Parathyroid adenoma (tissue), 2 donors: ENCODE data around the gene ACAT1.

ENCODE experiments used
- H2AFZ ChIP-seq: fragments of 300-600 bp; sonication (generic); one replicate; pipeline ENCODE4 v1.7.0; 2017; ENCODE audit warnings: antibody characterized with exemption, mild to moderate bottlenecking
- H3K27ac ChIP-seq: fragments of 300-600 bp; sonication (generic); one replicate; pipeline ENCODE4 v1.7.0; 2017
- H3K27me3 ChIP-seq: fragments of 300-600 bp; sonication (generic); one replicate; pipeline ENCODE4 v1.7.0; 2017; ENCODE audit warnings: low read length; ENCODE audit not compliant: control insufficient read depth, insufficient read depth
- H3K36me3 ChIP-seq: fragments of 300-600 bp; sonication (generic); one replicate; pipeline ENCODE4 v1.7.0; 2017; ENCODE audit warnings: low read length; ENCODE audit not compliant: control insufficient read depth, insufficient read depth
- H3K4me1 ChIP-seq: fragments of 300-600 bp; sonication (generic); one replicate; pipeline ENCODE4 v1.7.0; 2017; ENCODE audit warnings: control low read depth
- H3K4me2 ChIP-seq: fragments of 300-600 bp; sonication (generic); one replicate; pipeline ENCODE4 v1.7.0; 2017; ENCODE audit warnings: low read length
- H3K4me3 ChIP-seq: fragments of 300-600 bp; sonication (generic); one replicate; pipeline ENCODE4 v1.7.0; 2017; ENCODE audit warnings: low read depth, low read length
- H3K79me2 ChIP-seq: fragments of 300-600 bp; sonication (generic); one replicate; pipeline ENCODE4 v1.7.0; 2017; ENCODE audit warnings: control low read depth
- H3K9ac ChIP-seq: fragments of 300-600 bp; sonication (generic); one replicate; pipeline ENCODE4 v1.7.0; 2017; ENCODE audit warnings: mild to moderate bottlenecking
- H3K9me3 ChIP-seq: fragments of 300-600 bp; sonication (generic); one replicate; pipeline ENCODE4 v1.7.0; 2017; ENCODE audit warnings: low read length; ENCODE audit not compliant: control insufficient read depth
- TF ChIP-seq, protein P1 (sequence below): fragments of 300-600 bp; sonication (generic); IDR thresholded peaks from one replicate; pipeline ENCODE4 v1.7.0; 2017; ENCODE audit warnings: antibody characterized with exemption, mild to moderate bottlenecking
- donor health status: primary hyperparathyroidism.

ACAT1 gene

GRCh38 chr11:108137212-108137611, 15.8 kb downstream of the ACAT1 start:
- H2AFZ ChIP-seq = no peak overlapping the region
- no peaks in the 10 kb centered on the region for H3K27me3 ChIP-seq
- H3K36me3 ChIP-seq = no peaks in the 10 kb centered on the region
- H3K9me3 ChIP-seq = no peaks in the 10 kb centered on the region
- no peak overlapping the region for H3K9ac ChIP-seq
- H3K4me3 ChIP-seq = no peak overlapping the region
- H3K4me1 ChIP-seq = no peaks in the 10 kb centered on the region
- TF ChIP-seq, protein P1, sequence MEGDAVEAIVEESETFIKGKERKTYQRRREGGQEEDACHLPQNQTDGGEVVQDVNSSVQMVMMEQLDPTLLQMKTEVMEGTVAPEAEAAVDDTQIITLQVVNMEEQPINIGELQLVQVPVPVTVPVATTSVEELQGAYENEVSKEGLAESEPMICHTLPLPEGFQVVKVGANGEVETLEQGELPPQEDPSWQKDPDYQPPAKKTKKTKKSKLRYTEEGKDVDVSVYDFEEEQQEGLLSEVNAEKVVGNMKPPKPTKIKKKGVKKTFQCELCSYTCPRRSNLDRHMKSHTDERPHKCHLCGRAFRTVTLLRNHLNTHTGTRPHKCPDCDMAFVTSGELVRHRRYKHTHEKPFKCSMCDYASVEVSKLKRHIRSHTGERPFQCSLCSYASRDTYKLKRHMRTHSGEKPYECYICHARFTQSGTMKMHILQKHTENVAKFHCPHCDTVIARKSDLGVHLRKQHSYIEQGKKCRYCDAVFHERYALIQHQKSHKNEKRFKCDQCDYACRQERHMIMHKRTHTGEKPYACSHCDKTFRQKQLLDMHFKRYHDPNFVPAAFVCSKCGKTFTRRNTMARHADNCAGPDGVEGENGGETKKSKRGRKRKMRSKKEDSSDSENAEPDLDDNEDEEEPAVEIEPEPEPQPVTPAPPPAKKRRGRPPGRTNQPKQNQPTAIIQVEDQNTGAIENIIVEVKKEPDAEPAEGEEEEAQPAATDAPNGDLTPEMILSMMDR = no peak
- no peaks in the 10 kb centered on the region for H3K79me2 ChIP-seq
- H3K27ac ChIP-seq = no peak overlapping the region
- no peak overlapping the region for H3K4me2 ChIP-seq

GRCh38 chr11:108142304-108142703, 20.9 kb downstream of the ACAT1 start:
- no peak overlapping the region for H2AFZ ChIP-seq
- H3K4me2 ChIP-seq = no peak overlapping the region
- no peaks in the 10 kb centered on the region for H3K79me2 ChIP-seq
- TF ChIP-seq, protein P1 = no peak
- no peaks in the 10 kb centered on the region for H3K36me3 ChIP-seq
- H3K27me3 ChIP-seq = no peaks in the 10 kb centered on the region
- H3K4me3 ChIP-seq = no peak overlapping the region
- no peak overlapping the region for H3K9ac ChIP-seq
- H3K4me1 ChIP-seq = no peaks in the 10 kb centered on the region
- H3K27ac ChIP-seq = no peak overlapping the region
- H3K9me3 ChIP-seq = no peaks in the 10 kb centered on the region

DNA sequence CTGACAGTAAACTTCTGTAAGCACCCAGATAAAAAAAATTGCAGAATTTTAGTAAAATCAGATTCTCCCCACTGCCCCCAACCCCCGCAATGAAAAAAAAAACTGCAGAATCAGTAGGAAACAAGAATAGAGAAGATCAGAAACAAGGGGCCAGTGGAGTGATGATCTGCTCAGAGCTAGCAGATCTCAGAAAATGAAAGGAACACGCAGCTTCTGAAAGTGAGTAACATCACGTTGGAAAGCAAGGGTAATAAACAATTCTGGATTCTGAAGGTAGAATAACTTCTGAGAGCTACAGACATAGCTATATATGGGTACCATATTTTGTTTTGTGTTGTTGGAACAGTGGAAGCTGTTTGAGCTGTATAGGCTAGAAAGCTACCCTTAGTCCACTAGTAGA, 23.2 kb downstream of the ACAT1 start:
- H3K79me2 ChIP-seq = no peaks in the 10 kb centered on the region
- no peak overlapping the region for H2AFZ ChIP-seq
- H3K4me1 ChIP-seq = no peaks in the 10 kb centered on the region
- H3K4me3 ChIP-seq = no peak overlapping the region
- H3K9me3 ChIP-seq = no peaks in the 10 kb centered on the region
- H3K36me3 ChIP-seq = no peaks in the 10 kb centered on the region
- no peak overlapping the region for H3K4me2 ChIP-seq
- no peak overlapping the region for H3K9ac ChIP-seq
- TF ChIP-seq, protein P1 = no peak
- H3K27ac ChIP-seq = no peak overlapping the region
- no peaks in the 10 kb centered on the region for H3K27me3 ChIP-seq

DNA sequence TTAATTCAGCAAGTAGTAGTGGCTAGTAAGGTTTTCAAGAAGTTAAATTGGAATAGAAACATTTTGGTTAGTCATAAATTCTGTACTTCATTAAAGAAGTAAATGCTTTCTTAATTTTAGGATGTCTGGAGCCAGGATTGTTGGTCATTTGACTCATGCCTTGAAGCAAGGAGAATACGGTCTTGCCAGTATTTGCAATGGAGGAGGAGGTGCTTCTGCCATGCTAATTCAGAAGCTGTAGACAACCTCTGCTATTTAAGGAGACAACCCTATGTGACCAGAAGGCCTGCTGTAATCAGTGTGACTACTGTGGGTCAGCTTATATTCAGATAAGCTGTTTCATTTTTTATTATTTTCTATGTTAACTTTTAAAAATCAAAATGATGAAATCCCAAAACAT, 25.8 kb downstream of the ACAT1 start:
- no peaks in the 10 kb centered on the region for H3K4me1 ChIP-seq
- TF ChIP-seq, protein P1 = no peak
- H3K36me3 ChIP-seq = no peaks in the 10 kb centered on the region
- no peaks in the 10 kb centered on the region for H3K79me2 ChIP-seq
- no peak overlapping the region for H3K9ac ChIP-seq
- H3K4me3 ChIP-seq = no peak overlapping the region
- no peaks in the 10 kb centered on the region for H3K27me3 ChIP-seq
- H2AFZ ChIP-seq = no peak overlapping the region
- no peaks in the 10 kb centered on the region for H3K9me3 ChIP-seq
- H3K4me2 ChIP-seq = no peak overlapping the region
- no peak overlapping the region for H3K27ac ChIP-seq

DNA sequence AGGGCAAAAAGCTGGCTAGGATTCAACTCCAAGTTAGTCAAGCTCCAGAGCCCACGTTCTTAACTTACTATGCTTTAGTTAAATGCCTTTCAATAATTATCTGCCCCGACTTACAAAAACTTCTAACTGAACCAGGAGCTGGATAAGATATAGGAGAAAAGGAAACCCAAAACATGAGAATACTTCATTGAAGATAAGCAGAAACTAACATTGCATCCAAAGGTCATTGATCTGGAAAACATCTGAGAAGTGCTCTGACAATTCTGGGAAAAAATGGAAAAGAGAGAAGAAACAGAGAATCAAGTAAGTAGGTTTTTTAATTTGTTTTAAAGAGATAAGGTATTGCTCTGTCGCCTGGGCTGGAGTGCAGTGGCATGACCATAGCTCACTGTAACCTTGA, 27.2 kb downstream of the ACAT1 start:
- H3K36me3 ChIP-seq = no peaks in the 10 kb centered on the region
- no peak overlapping the region for H2AFZ ChIP-seq
- no peaks in the 10 kb centered on the region for H3K9me3 ChIP-seq
- H3K9ac ChIP-seq = no peak overlapping the region
- H3K4me3 ChIP-seq = no peak overlapping the region
- H3K27ac ChIP-seq = no peak overlapping the region
- H3K79me2 ChIP-seq = no peaks in the 10 kb centered on the region
- H3K27me3 ChIP-seq = no peaks in the 10 kb centered on the region
- no peak overlapping the region for H3K4me2 ChIP-seq
- no peaks in the 10 kb centered on the region for H3K4me1 ChIP-seq
- TF ChIP-seq, protein P1 = no peak
